GM12892 (cell line): ENCODE data around the gene GPC5.

ENCODE experiments used
- DNase-seq: peaks from one replicate; pipeline ENCODE4 v3.0.0; 2011; ENCODE audit not compliant: insufficient read length
- FAIRE-seq: peaks from 2 replicates; lab custom pipeline; 2011; peaks lifted over from hg19 to GRCh38; lab: Jason Lieb, UNC
- POLR2A ChIP-seq: IDR thresholded peaks from 2 replicates; pipeline ENCODE4 v1.6.1; 2011; ENCODE audit warnings: low read depth, low read length, control low read depth
- POLR2AphosphoS5 ChIP-seq: IDR thresholded peaks from 2 replicates; pipeline ENCODE4 v1.6.1; 2011; ENCODE audit warnings: low read depth, low read length, control low read depth
- TAF1 ChIP-seq: IDR thresholded peaks from 2 replicates; pipeline ENCODE4 v1.6.1; 2011; ENCODE audit warnings: low read depth, mild to moderate bottlenecking, control low read depth, low read length, borderline replicate concordance

The GPC5 gene

DNA sequence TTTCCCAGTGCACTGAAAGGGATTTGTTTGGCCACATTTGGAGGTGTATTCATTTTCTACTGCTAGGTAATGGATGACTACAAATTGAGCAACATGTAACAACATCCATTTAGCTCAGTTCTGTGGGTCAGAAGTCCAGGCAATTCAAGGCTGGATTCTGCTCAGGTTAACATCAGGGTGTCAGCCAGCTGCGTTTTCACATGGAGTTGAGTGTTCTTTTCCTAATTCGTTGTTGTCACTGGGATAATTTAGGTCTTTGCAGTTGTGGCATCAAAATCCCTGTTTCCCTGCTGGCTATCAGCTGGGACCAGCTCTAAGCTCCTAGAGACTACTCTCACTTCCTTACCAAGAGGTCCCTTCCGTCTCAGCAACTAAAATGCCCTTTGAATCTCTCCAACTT lies 25.5 kb upstream of the GPC5 start:
- no peak for TF ChIP-seq POLR2A
- TF ChIP-seq POLR2AphosphoS5, result no peak
- no peak for TF ChIP-seq TAF1
- FAIRE-seq, result peak; percentile 80

DNA sequence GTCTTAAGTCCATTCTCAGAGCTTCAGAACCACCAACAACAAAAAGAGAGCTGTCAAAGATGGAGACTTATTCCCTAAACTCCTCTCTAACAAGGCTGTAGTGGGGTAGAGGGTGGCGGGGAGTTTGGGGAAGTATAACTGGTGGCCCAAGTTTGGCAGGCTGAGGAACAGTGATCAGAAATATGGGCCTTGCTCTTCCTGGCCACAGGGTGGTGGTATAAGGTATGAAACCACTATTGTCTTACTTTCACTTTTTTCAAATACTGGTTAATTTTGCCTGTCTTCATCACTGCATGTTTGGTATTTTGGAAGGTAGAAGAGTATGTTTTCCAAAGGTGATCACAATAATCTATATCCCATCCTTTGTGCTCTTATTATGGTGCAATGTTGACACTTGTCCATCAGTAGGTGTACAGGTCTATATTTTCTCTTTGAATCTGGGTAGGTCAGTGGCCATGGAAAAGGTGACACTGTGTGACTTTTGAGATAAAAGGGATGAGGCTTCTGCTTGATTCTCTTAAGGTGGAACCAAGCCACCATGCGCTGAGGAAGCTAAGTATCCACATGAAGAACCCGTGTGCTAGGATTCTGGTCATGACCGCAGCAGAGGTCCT lies 23.2 kb upstream of the GPC5 start:
- TF ChIP-seq POLR2AphosphoS5, result no peak
- no peak for TF ChIP-seq TAF1
- no peak for TF ChIP-seq POLR2A
- no peak for DNase-seq
- peak; percentile 81 for FAIRE-seq

More for the DNA sequence above, 25.5 kb upstream of the GPC5 start:
- no peak for DNase-seq

DNA sequence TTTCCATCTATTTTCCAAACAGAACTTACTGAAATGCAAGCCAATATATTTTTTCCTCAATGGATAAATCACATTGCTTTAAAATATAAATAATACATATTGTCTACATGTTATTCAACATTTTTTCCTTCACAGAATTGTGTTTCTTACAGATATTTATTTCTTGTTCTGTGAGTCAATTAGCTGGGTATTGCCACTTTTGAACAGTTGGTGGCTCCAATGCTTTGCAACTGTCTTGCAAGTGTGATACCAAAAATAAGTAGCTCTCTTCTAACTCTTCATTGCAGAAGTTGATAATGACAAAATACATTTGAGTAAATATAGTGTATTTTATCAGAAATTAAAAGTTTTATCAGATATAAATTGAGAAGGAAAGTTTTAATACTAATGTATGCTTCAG lies 17.1 kb upstream of the GPC5 start:
- DNase-seq (no peak), FAIRE-seq (no peak)
- TF ChIP-seq POLR2AphosphoS5 (no peak), POLR2A (no peak), TAF1 (no peak)

DNA sequence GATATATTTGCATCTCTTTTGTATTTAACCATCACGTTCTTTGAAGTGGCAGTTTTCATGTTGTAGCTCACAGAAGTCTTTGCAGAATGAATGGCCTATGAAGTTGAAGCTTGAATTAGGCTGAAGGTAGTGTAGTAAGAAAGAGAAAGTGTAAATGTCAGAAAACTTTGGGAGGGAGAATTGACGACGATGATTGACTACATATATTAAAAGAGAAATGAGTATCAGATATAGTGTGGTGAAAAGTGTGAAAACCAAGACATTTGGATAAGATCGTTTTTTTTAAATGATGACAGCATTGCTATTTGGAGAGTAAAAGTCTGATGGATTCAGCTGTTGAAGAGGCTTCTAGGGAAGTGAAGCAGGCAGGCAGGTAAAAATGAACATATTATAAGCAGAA lies 14.6 kb upstream of the GPC5 start:
- DNase-seq (no peak), FAIRE-seq (no peak)
- TF ChIP-seq POLR2AphosphoS5, result no peak
- TF ChIP-seq POLR2A, result no peak
- no peak for TF ChIP-seq TAF1

DNA sequence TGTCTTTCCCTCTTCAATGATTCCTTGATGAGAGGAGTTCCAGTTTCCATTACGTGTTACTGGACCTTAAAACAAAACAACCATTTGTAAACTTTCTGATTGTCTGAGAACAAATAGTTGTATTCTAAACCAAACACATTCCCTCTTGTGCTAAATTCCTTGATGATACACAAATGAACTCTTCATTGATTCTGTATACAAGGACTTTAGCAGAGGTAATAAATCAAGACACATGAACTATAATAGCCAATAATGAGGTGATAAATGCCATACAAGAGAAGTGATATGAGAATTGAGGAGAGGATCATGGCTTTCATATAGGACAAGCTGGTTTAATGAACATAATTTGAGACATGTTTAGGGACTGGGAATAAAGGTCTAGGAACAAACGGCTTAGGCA lies 13.5 kb upstream of the GPC5 start:
- TF ChIP-seq TAF1 (no peak), POLR2AphosphoS5 (no peak), POLR2A (no peak)
- DNase-seq (no peak), FAIRE-seq (no peak)

DNA sequence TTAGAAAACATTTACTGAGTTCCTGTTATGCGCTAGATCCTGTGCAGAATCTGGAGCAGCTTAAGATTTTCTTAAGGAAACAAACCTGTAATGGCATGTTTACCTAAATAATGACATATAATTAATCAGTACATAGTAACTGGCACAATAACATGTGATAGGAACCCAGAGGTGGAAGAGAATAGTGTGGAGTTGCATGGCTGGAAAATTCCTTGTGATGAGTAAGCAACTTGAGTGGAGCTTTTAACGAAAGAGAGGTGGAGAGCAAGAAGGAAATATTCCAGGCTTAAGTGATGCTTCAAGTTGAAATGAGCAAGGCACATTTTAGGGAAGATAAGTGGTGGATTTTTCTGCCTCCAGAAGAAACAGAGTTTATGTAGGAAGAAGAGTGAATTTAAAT lies 9.2 kb upstream of the GPC5 start:
- DNase-seq (no peak), FAIRE-seq (no peak)
- TF ChIP-seq TAF1 (no peak), POLR2A (no peak), POLR2AphosphoS5 (no peak)

DNA sequence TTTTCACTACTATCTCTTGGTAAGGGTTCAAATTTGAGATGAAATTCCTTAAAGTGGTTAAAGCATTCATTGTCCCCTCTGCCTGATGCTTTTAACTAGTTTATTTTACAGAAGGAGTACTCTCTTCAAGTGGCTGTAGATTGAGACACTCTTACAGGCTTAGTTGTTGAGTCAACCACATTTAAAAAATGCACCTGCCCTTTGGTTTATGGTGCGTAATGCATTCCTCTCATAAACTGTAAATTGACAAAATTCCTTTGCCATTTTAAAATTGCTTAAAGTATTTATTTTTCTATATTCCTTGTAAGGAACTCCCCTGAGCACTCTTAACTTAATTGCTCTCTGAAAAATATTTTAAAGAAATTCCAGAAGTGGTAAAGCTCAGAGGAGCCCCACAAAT lies 826 bp upstream of the GPC5 start:
- TF ChIP-seq POLR2AphosphoS5, result no peak
- TF ChIP-seq POLR2A, result no peak
- no peak for TF ChIP-seq TAF1
- FAIRE-seq (no peak), DNase-seq (no peak)

DNA sequence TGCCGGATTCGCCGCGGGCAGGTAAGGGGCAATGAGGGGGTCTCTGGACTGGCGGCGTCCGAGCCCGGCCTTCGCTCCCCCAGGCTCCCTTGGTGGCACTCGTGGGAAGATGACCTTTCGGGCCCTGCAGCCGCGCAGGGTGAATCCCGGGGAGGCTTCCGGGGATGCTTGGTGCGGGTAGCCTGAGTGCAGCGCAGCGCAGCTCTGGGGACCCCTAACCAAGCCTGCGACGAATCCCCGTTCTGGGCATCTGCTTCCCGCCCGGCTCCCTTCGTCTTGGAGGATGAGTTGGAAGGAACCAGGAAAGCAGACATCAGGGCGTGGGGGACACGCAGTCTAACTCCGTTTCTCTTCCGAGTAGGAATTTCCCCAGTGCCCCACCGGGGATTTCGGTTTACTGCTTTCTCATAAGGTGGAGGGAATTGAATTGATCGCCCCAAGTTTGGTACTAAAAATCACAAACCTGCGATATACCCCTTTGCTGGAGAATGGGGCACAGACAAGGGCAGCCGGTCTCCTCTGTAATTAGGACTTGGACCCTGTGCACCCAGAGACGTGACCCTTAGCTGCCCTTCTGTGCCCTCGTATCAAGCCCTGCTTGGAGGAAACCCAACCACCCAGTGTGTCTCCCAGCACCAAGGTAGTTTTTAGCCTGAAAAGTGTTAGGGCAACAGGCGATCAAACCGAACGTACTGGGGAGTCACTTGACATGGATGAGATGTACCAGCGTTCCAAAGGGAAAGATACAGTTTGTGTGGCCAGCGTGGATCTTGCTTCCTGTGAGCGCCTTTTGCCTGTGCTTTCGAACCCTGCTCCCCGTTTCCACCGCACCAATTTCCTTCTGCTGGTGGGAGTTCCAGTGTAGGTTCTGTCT lies 1.0 kb downstream of the GPC5 start:
- TF ChIP-seq POLR2AphosphoS5 (no peak), TAF1 (no peak), POLR2A (no peak)
- peak; percentile 76 for FAIRE-seq
- DNase-seq, result no peak

DNA sequence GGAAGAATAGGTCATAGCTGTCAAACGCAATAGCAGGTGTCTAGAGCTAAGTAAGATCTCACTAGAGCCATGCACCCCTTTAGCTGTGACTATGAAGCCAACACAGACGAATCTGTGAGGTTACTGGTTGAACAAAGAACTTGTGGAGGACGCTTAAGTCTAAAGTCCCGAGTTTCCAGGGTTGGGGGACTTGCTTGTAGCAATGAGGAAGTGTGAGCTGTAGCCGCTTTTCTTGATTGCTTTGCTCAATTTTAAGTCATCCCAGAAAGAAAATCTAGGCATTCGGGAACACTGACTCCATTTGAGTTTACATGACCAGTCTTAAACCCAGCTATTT lies 1.6 kb downstream of the GPC5 start:
- DNase-seq (no peak), FAIRE-seq (no peak)
- TF ChIP-seq POLR2A (no peak), TAF1 (no peak), POLR2AphosphoS5 (no peak)

DNA sequence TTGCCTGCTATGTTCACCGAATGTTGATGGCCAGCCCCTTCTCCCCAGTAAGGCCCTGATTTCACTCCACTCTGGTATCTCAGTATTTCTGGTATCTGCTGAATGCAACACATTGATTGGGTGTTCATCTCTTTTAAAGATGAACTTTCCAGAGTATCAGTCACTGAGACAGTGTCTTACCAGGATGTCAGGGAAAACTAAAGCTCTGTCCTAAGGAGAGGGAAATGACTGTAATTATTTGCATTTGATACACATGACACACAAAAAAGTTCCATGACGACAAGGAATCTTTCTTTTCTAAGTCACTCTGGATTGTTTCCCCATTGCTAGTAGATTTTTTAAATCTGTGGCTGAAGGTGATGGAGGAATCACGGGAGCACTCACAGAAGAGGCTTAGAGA lies 2.2 kb downstream of the GPC5 start:
- peak; percentile 58 for FAIRE-seq
- TF ChIP-seq POLR2A (no peak), TAF1 (no peak), POLR2AphosphoS5 (no peak)
- no peak for DNase-seq

DNA sequence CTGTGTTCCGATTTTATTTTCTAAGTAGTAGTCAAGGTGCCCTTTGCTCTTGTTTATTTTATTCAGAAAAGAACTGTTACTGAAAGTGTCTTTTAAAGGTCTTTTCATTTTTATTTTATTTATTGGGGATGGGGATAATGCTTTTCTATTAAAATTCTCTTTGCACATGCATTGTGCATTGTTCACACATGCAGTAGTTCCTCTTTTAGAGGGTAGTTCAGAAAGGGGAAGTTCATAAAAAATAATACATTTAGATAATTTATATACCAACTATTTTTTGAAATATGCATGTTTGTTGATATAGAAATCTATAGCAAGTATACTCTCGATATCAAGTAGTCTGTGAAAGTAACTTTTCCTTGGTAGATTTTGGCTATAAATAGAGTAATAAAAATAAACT lies 3.5 kb downstream of the GPC5 start:
- TF ChIP-seq POLR2AphosphoS5 (no peak), TAF1 (no peak), POLR2A (no peak)
- FAIRE-seq (no peak), DNase-seq (no peak)

DNA sequence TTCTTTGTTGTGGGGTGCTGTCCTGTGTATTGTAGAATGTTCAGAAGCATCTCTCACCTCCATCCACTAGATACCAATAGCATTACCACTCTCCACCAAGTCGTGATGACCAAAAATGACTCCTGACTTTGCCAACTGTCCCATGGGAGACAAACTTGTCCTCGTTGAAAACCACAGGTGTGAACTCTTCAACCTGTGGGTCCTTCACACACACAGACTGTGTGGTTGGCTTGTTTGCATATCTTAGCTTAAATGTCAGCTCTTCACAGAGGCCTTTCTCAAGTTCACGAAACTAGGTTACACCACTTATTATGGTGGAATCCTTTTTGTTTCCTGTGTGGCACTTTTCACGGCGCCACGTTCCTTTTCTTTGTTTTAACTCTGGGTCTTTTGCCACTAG lies 6.8 kb downstream of the GPC5 start:
- FAIRE-seq (peak; percentile 53), DNase-seq (no peak)
- TF ChIP-seq POLR2AphosphoS5, result no peak
- no peak for TF ChIP-seq POLR2A
- TF ChIP-seq TAF1, result no peak

DNA sequence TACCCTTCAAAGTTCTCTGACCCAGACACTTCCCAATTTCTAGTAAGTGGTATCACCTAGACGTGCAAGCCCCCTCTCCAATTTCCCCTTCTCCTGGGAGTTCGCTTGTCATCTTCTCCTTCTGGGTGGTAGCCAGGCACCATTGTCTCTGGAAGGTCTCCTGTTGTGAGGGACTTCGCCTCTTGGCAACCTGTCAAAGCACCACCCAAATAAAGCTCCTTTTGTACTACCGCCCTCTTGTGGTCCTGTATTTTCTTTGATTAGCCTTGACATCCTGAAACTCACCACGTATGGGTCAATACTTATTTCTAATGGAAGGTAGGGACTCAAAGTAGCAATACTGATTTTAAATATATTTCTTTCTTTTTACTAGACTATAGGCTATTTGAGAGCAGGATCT lies 8.2 kb downstream of the GPC5 start:
- no peak for TF ChIP-seq POLR2AphosphoS5
- no peak for TF ChIP-seq POLR2A
- no peak for TF ChIP-seq TAF1
- DNase-seq (no peak), FAIRE-seq (peak; percentile 58)
